ENCODE data around the gene CHST15.

GRCh38 chr10:124083740-124084397, 9.5 kb downstream of the CHST15 start:
- TF ChIP-seq, protein P1, sequence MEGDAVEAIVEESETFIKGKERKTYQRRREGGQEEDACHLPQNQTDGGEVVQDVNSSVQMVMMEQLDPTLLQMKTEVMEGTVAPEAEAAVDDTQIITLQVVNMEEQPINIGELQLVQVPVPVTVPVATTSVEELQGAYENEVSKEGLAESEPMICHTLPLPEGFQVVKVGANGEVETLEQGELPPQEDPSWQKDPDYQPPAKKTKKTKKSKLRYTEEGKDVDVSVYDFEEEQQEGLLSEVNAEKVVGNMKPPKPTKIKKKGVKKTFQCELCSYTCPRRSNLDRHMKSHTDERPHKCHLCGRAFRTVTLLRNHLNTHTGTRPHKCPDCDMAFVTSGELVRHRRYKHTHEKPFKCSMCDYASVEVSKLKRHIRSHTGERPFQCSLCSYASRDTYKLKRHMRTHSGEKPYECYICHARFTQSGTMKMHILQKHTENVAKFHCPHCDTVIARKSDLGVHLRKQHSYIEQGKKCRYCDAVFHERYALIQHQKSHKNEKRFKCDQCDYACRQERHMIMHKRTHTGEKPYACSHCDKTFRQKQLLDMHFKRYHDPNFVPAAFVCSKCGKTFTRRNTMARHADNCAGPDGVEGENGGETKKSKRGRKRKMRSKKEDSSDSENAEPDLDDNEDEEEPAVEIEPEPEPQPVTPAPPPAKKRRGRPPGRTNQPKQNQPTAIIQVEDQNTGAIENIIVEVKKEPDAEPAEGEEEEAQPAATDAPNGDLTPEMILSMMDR (IDR thresholded peaks at IDR 0.05) = no peak
- no peak for TF ChIP-seq POLR2A (IDR thresholded peaks at IDR 0.05)
